ENCODE measurements around the gene ELMO1.

DNA sequence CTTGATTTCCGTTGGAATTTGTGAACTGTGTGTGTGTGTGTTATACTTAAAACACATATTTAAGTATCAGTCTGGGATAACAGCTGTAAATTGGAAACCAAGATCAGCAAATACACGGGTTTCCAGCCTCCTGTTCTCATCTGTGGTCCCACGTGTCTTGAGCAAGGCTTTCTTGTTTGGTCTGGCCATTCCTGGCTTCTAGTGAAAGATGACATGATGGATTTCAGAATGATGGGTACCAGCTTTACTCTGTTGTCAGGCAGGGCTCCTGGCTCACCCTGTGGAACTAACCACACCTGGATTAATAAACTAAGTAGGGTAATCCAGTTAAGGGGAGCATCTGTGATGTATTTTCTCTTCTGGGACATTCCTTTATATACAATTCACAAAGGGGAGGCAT is 378.2 kb downstream of the ELMO1 start:
- no peak for TF ChIP-seq CTCF (IDR thresholded peaks at IDR 0.05)
- TF ChIP-seq POLR2AphosphoS5 (IDR thresholded peaks at IDR 0.05): no peak
- no peak for TF ChIP-seq POLR2A (IDR thresholded peaks at IDR 0.05; ENCODE audit: low read depth)
